Pons (tissue), 1 donor: ENCODE data around the gene EPHB1.

Experiments used
- DNase-seq: peaks from one replicate; pipeline ENCODE4 v3.0.0-alpha.2; 2016; ENCODE audit warnings: low spot score

EPHB1 gene

GRCh38 chr3:135260025-135260424 is 465.0 kb downstream of the EPHB1 start:
- no peak for DNase-seq

GRCh38 chr3:135261214-135261775 is 466.2 kb downstream of the EPHB1 start:
- no peak for DNase-seq

GRCh38 chr3:135261916-135262315 is 466.9 kb downstream of the EPHB1 start:
- no peak for DNase-seq

DNA sequence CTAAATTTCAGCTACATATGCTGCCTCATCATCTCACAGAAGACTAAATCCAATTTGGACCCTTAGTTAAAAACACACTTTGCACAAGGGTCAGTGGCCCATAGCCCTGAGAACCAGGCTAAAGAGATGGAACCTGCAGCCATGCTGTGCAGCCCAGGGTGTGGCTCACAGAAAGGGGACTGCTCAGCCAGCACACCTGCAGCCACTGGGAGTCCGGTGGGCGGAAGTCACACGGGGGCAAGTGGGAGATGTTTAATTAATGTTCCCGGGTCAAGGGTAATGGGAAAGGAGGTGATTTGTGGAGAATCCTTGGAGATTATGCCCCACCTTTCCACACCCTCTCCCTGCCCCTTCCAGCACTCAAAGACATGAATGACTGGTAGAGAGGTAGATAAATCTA is 467.4 kb downstream of the EPHB1 start:
- DNase-seq, result no peak

DNA sequence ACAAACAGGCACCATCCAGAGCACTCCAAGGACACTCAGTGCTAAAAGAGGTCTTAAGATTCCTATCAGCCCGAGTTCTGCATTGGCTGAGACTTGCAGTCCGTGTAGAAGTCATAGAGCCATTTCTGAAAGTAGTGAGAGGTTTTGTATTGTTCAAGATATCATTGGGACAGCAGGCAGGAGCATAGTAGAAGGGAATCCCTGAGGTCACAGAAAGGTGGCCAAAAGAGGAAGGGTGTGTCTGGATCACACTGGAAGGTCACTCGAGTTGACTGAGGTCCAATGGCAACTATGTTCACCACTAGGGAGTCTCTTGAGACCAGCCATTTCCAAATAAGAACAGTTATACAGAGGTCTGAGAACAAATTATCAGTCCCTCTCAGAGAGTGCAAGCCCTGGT is 468.3 kb downstream of the EPHB1 start:
- no peak for DNase-seq

- no peak for DNase-seq
Measured at GRCh38 chr3:135267487-135267886, 472.4 kb downstream of the EPHB1 start.

GRCh38 chr3:135268941-135269532 is 474.0 kb downstream of the EPHB1 start:
- no peak for DNase-seq

- DNase-seq, result no peak
Measured at GRCh38 chr3:135271177-135272025, 476.3 kb downstream of the EPHB1 start.

GRCh38 chr3:135272026-135272669 is 477.1 kb downstream of the EPHB1 start:
- DNase-seq, result no peak

GRCh38 chr3:135292162-135292561 is 497.1 kb downstream of the EPHB1 start:
- DNase-seq, result no peak

- no peak for DNase-seq
Measured at GRCh38 chr3:135301670-135302069, 506.6 kb downstream of the EPHB1 start.

DNA sequence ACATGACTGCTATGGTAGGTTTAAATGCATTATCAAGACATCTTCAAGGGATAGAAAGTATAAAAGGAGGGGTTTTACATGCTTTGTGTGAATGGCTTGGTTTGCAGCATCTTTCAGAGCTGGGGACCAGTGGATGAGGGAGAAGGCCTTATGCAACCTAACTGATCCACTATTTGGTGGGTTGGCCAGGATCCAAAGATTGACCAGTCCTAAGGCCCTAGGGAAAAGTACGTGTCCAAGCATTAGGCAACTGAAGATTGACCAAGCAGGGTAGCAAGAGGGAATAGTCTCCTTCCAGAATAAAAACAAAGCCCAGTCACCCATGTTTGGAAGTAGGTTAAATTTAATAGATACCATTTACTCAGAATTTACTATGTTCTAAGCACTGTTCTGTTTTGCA is 509.3 kb downstream of the EPHB1 start:
- no peak for DNase-seq
